Lower leg skin (tissue), 4 donors: Measurements from ENCODE around the gene XAB2. TPM values are rescaled to one million over a fixed set of nuclear protein-coding genes. Genes with fewer than 3 reads are reported as not detected.

Source experiments
- DNase-seq, 2 donors: peaks; one replicate each; pipeline ENCODE4 v3.0.0-alpha.2; 2019; ENCODE audit warnings: low spot score in 2 of 2
- H3K4me3 ChIP-seq: fragments of 200-600 bp; sonication (generic); 2 replicates; pipeline ENCODE4 v1.5.1; 2017; ENCODE audit warnings: mild to moderate bottlenecking, low read depth; ENCODE audit not compliant: poor library complexity, severe bottlenecking
- CTCF ChIP-seq, 3 donors: fragments of 450-650 bp; IDR thresholded peaks; one replicate each; pipeline ENCODE4 v1.5.1; 2016; ENCODE audit warnings: antibody characterized with exemption in 3 of 3, mild to moderate bottlenecking in 3 of 3, moderate library complexity in 2 of 3
- POLR2A ChIP-seq, 2 donors: fragments of 450-650 bp; IDR thresholded peaks; one replicate each; pipeline ENCODE4 v1.6.1; 2016 to 2017; ENCODE audit warnings: antibody characterized with exemption in 2 of 2, mild to moderate bottlenecking in 1 of 2, moderate library complexity in 1 of 2
- WGBS, 2 donors: methylation state at CpG; one replicate each; pipeline ENCODE4 v1.1.5; 2018; 5-methylcytosine and 5-hydroxymethylcytosine counted together
- intact Hi-C: fragments of 100-400 bp; cut with DNase I; formaldehyde crosslinking; loops from one replicate; pipeline ENCODE4 v1.15.0; 2023; ENCODE audit warnings: low total_unique reads
- total RNA-seq, 4 donors: library from RNA; depleted of rRNA; stranded (reverse); fragments of >200 nt; gene quantifications; one replicate each; pipeline ENCODE4 v1.1.0, GENCODE V29; 2016

XAB2 gene
- total RNA-seq, 4 donors from 2014 or later = 55.9 to 99.1 (median 67.7) TPM

DNA sequence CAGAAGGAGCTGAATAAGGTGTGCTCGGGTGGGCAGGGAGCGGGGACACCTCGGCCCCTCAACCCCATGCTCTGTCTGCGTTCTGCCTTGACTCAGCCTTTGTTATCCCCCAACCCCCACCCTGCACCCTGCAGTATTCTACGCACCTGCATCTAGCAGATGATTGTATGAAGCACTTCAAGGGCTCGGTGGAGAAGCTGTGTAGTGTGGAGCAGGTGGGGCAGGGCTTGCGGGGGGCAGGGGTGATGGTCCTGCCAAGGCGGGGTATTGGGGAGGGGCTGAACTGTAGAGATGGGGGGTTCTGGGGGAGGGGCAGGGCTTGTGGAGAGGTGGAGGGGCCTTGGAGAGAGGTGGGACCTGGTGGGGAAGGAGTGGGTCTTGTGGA is 13.7 kb upstream of the XAB2 start:
- WGBS, 2 donors = 93% methylated on average over 8 of the region's 8 CpGs
- DNase-seq = no peak
- intact Hi-C loops = no loop called here
- TF ChIP-seq POLR2A (IDR thresholded peaks at IDR 0.05) (no peak), CTCF (IDR thresholded peaks at IDR 0.05) (no peak)
- no peak overlapping the region for H3K4me3 ChIP-seq

DNA sequence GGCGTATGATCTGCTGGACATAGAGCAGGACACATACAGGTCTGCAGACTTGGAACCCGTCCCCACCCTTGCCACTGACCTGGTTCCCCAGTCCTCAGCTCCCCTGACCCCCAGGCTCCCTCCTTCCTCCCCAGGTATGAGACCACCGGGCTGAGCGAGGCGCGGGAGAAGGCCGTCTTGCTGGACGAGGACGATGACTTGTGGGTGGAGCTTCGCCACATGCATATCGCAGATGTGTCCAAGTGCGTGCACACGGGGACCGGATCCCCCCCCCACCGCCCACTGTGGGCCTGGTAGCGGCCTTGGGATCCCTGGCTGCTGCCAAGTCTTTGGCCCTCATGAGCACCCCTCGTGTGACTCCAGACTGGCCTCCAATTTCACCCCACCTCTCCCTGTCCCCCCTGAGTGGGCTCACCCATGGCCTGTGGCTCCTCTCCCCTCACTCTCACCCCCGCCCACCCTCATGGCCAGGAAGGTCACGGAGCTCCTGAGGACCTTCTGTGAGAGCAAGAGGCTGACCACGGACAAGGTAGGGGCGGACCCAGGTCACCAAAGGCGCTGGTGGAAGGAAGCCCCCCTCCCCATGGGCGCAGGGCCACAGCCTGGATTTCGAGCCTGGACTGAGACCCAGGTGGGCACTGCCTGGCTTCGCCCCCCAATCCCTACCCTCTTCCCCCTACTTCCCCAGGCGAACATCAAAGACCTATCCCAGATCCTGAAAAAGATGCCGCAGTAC is 13.1 kb upstream of the XAB2 start:
- whole genome bisulfite sequencing, 2 donors = 87 to 89% methylated on average over 26 to 27 of the region's 27 CpGs

GRCh38 chr19:7641290-7642276 is 12.2 kb upstream of the XAB2 start:
- 85 to 87% methylated on average over 38 to 41 of the region's 43 CpGs for WGBS, 2 donors
- TF ChIP-seq CTCF (IDR thresholded peaks at IDR 0.05) = no peak
- no peak for TF ChIP-seq POLR2A (IDR thresholded peaks at IDR 0.05)
- intact Hi-C loops = no loop called here
- H3K4me3 ChIP-seq = no peak overlapping the region
- no peak for DNase-seq

More for the DNA sequence above, 13.1 kb upstream of the XAB2 start:
- TF ChIP-seq CTCF (IDR thresholded peaks at IDR 0.05) (no peak), POLR2A (IDR thresholded peaks at IDR 0.05) (no peak)
- DNase-seq = no peak
- H3K4me3 ChIP-seq = no peak overlapping the region
- intact Hi-C loops = no loop called here

GRCh38 chr19:7640803-7641202 is 11.5 kb upstream of the XAB2 start:
- 95% methylated on average over 11 of the region's 11 CpGs for WGBS, 2 donors
- no peak for DNase-seq
- TF ChIP-seq CTCF (IDR thresholded peaks at IDR 0.05) = no peak
- TF ChIP-seq POLR2A (IDR thresholded peaks at IDR 0.05) = no peak
- no peak overlapping the region for H3K4me3 ChIP-seq
- intact Hi-C loops = no loop called here

GRCh38 chr19:7639863-7640348 is 10.6 kb upstream of the XAB2 start:
- DNase-seq = no peak
- no peak overlapping the region for H3K4me3 ChIP-seq
- WGBS, 2 donors = 94 to 95% methylated on average over 13 of the region's 13 CpGs
- intact Hi-C loops = no loop called here
- TF ChIP-seq CTCF (IDR thresholded peaks at IDR 0.05) (no peak), POLR2A (IDR thresholded peaks at IDR 0.05) (no peak)
